HCT116 (cell line): ENCODE data around the gene CDH10. TPM values are rescaled to one million over a fixed set of nuclear protein-coding genes. Genes with fewer than 3 reads are reported as not detected.

Experiments
- ATAC-seq: fragments of 200-7000 bp; cut with Tn5 transposase; 2 replicates; pipeline ENCODE4 v1.9.1; 2020; ENCODE audit warnings: mild to moderate bottlenecking, moderate library complexity
- BruUV-seq: library from RNA; stranded (reverse); fragments of 400-500 nt; replicated peaks from 2 replicates; lab custom pipeline; 2021; lab: Mats Ljungman, UMichigan
- CTCF ChIA-PET: fragments of 300-600 bp; sonication (Branson Sonifier 250); formaldehyde crosslinking; loops from one replicate; lab custom pipeline; 2021; ENCODE audit warnings: antibody characterized with exemption; lab: Charles Lee
- POLR2A ChIA-PET: fragments of 300-600, 350-600 bp; sonication (Branson Sonifier 250); formaldehyde crosslinking; loops from one replicate; lab custom pipeline; 2021; ENCODE audit warnings: antibody characterized with exemption; lab: Charles Lee
- RAD21 ChIA-PET, 2 experiments: fragments of 300-600 bp; sonication (Branson Sonifier 250); formaldehyde crosslinking; loops; one replicate each; lab custom pipeline; 2023; ENCODE audit warnings: low total read pairs in 2 of 2; ENCODE audit not compliant: uncharacterized antibody in 2 of 2, unreplicated experiment in 2 of 2, low non-redundant PET in 1 of 2; lab: Charles Lee
- DNase-seq: peaks from one replicate; pipeline ENCODE4 v3.0.0-alpha.2; 2010; ENCODE audit warnings: low read depth, low spot score
- H2AFZ ChIP-seq: fragments of 200-600 bp; shearing (Covaris generic), sonication (generic); 2 replicates; pipeline ENCODE4 v1.6.1; 2017; ENCODE audit warnings: low read depth, mixed run types, mixed read lengths, antibody characterized with exemption, low read length; ENCODE audit not compliant: poor library complexity, severe bottlenecking
- H3K27ac ChIP-seq: 2 replicates; pipeline ENCODE4 v1.5.1; 2012; ENCODE audit warnings: low read depth, low read length
- H3K27me3 ChIP-seq: fragments of 200-600 bp; sonication (generic); 2 replicates; pipeline ENCODE4 v1.6.1; 2016; ENCODE audit warnings: mixed run types, low read length, mixed read lengths; ENCODE audit not compliant: insufficient read depth
- H3K36me3 ChIP-seq, 2 experiments: fragments of 200-500 bp in 1 of 2; fragments of 200-600 bp in 1 of 2; sonication (Bioruptor generic) in 1 of 2; sonication (generic) in 1 of 2; 2 replicates each; pipeline versions ENCODE4 v1.5.1 to v1.6.1; 2014 to 2016; ENCODE audit warnings: low read length in 2 of 2, inconsistent platforms in 1 of 2, mixed read lengths in 1 of 2, mixed run types in 1 of 2; ENCODE audit not compliant: insufficient read depth in 2 of 2, control insufficient read depth in 1 of 2
- H3K4me1 ChIP-seq, 2 experiments: fragments of 200-600 bp in 1 of 2; sonication (generic) in 1 of 2; 2 replicates each; pipeline versions ENCODE4 v1.5.1 to v1.6.1; 2012 to 2017; ENCODE audit warnings: low read length in 2 of 2, inconsistent platforms in 1 of 2, mild to moderate bottlenecking in 1 of 2, mixed read lengths in 1 of 2, mixed run types in 1 of 2, moderate library complexity in 1 of 2; ENCODE audit not compliant: insufficient read depth in 2 of 2, control insufficient read depth in 1 of 2
- H3K4me2 ChIP-seq: fragments of 200-600 bp; sonication (generic); 2 replicates; pipeline ENCODE4 v1.6.1; 2017; ENCODE audit warnings: mixed run types, low read length, mixed read lengths
- H3K4me3 ChIP-seq, 2 experiments: fragments of 200-600 bp in 1 of 2; sonication (generic) in 1 of 2; replicated peaks in 1 of 2; 2 replicates each; pipeline ENCODE4 v1.5.1; 2011 to 2016; ENCODE audit warnings: low read length in 2 of 2, control low read depth in 1 of 2, low read depth in 1 of 2, mild to moderate bottlenecking in 1 of 2, mixed read lengths in 1 of 2, mixed run types in 1 of 2
- H3K79me2 ChIP-seq: fragments of 200-600 bp; sonication (generic); 2 replicates; pipeline ENCODE4 v1.6.1; 2017; ENCODE audit warnings: mild to moderate bottlenecking, mixed run types, low read length, moderate library complexity, mixed read lengths; ENCODE audit not compliant: insufficient read depth
- H3K9ac ChIP-seq: fragments of 200-600 bp; sonication (generic); 2 replicates; pipeline ENCODE4 v1.6.1; 2016; ENCODE audit warnings: low read length, mixed read lengths
- H3K9me2 ChIP-seq: fragments of 200-600 bp; sonication (generic), shearing (Covaris generic); 2 replicates; pipeline ENCODE4 v1.6.1; 2017; ENCODE audit warnings: mixed run types, mild to moderate bottlenecking, moderate library complexity; ENCODE audit not compliant: insufficient read depth
- H3K9me3 ChIP-seq, 2 experiments: fragments of 200-500 bp in 1 of 2; fragments of 200-600 bp in 1 of 2; sonication (Bioruptor generic) in 1 of 2; sonication (generic) in 1 of 2; 2 replicates each; pipeline ENCODE4 v1.6.1; 2014 to 2017; ENCODE audit warnings: low read length in 2 of 2, mixed read lengths in 2 of 2, inconsistent platforms in 1 of 2, low read depth in 1 of 2, mild to moderate bottlenecking in 1 of 2, mixed run types in 1 of 2, moderate library complexity in 1 of 2; ENCODE audit not compliant: control insufficient read depth in 1 of 2, insufficient read depth in 1 of 2
- H4K20me1 ChIP-seq: fragments of 200-600 bp; sonication (generic), shearing (Covaris generic); 2 replicates; pipeline ENCODE4 v1.6.1; 2017; ENCODE audit warnings: mixed run types, mild to moderate bottlenecking, moderate library complexity; ENCODE audit not compliant: insufficient read depth
- CEBPB ChIP-seq: IDR thresholded peaks from 2 replicates; pipeline ENCODE4 v1.6.1; 2012; ENCODE audit warnings: low read depth
- EGR1 ChIP-seq: IDR thresholded peaks from 2 replicates; pipeline ENCODE4 v1.6.1; 2012; ENCODE audit warnings: low read depth
- EZH2phosphoT487 ChIP-seq: fragments of 200-600 bp; IDR thresholded peaks from 2 replicates; pipeline ENCODE4 v1.6.1; 2018; ENCODE audit warnings: antibody characterized with exemption, borderline replicate concordance
- FOSL1 ChIP-seq: IDR thresholded peaks from 2 replicates; pipeline ENCODE4 v1.6.1; 2012; ENCODE audit warnings: low read depth
- JUND ChIP-seq: IDR thresholded peaks from 2 replicates; pipeline ENCODE4 v1.6.1; 2012
- POLR2A ChIP-seq: IDR thresholded peaks from 2 replicates; pipeline ENCODE4 v1.7.0; 2011; ENCODE audit warnings: borderline replicate concordance; ENCODE audit not compliant: insufficient read depth, insufficient read length; ENCODE audit errors: extremely low read depth
- POLR2AphosphoS5 ChIP-seq: IDR thresholded peaks from 2 replicates; pipeline ENCODE4 v1.6.1; 2011; ENCODE audit warnings: mild to moderate bottlenecking, low read depth, low read length, moderate library complexity
- RAD21 ChIP-seq: IDR thresholded peaks from 2 replicates; pipeline ENCODE4 v1.6.1; 2012; ENCODE audit warnings: low read depth, mild to moderate bottlenecking
- SIN3A ChIP-seq: IDR thresholded peaks from 2 replicates; pipeline ENCODE4 v1.6.1; 2012; ENCODE audit warnings: low read depth
- SP1 ChIP-seq: IDR thresholded peaks from 2 replicates; pipeline ENCODE4 v1.6.1; 2012; ENCODE audit warnings: low read depth
- SRF ChIP-seq: IDR thresholded peaks from 2 replicates; pipeline ENCODE4 v1.6.1; 2012; ENCODE audit warnings: low read depth
- TCF7L2 ChIP-seq: IDR thresholded peaks from 2 replicates; pipeline ENCODE4 v1.7.0; 2011; ENCODE audit warnings: borderline replicate concordance, inconsistent platforms; ENCODE audit not compliant: insufficient read depth, insufficient read length; ENCODE audit errors: extremely low read depth
- YY1 ChIP-seq: IDR thresholded peaks from 2 replicates; pipeline ENCODE4 v1.6.1; 2011; ENCODE audit warnings: low read length, low read depth, moderate library complexity, mild to moderate bottlenecking; ENCODE audit not compliant: insufficient replicate concordance; ENCODE audit errors: extremely low read depth
- ZFX ChIP-seq: fragments of 450-650 bp; IDR thresholded peaks from 2 replicates; pipeline ENCODE4 v1.6.1; 2017
- ZNF274 ChIP-seq: fragments of 200-500 bp; sonication (Bioruptor generic); IDR thresholded peaks from 2 replicates; pipeline ENCODE4 v1.6.1; 2014; ENCODE audit warnings: mild to moderate bottlenecking, low read depth, low read length, inconsistent platforms
- intact Hi-C: fragments of 100-400 bp; cut with micrococcal nuclease; formaldehyde crosslinking; loops from 2 replicates; pipeline ENCODE4 v1.10.0; 2022
- total RNA-seq: library from RNA; stranded (reverse); gene quantifications from one replicate; pipeline ENCODE4 v1.2.1, GENCODE V29; 2021; ENCODE audit not compliant: unreplicated experiment
- TF ChIP-seq, protein P1 (sequence below): IDR thresholded peaks from 2 replicates; pipeline ENCODE4 v1.6.1; 2012
- TF ChIP-seq, protein P2 (sequence below): IDR thresholded peaks from 2 replicates; pipeline ENCODE4 v1.6.1; 2012; ENCODE audit warnings: low read depth
- TF ChIP-seq, protein P3 (sequence below): IDR thresholded peaks from 2 replicates; pipeline ENCODE4 v1.6.1; 2011; ENCODE audit warnings: mild to moderate bottlenecking, low read length, moderate library complexity; ENCODE audit not compliant: insufficient replicate concordance; ENCODE audit errors: extremely low read depth
- TF ChIP-seq, protein P4 (sequence below), 3 experiments: fragments of 200-600 bp in 1 of 3; sonication (generic) in 1 of 3; IDR thresholded peaks in 2 of 3; conservative IDR thresholded peaks in 1 of 3; 2 replicates each; pipeline ENCODE4 v1.5.1; 2012 to 2017; ENCODE audit warnings: low read depth in 2 of 3, low read length in 2 of 3, antibody characterized with exemption in 1 of 3, borderline replicate concordance in 1 of 3, control low read depth in 1 of 3, mild to moderate bottlenecking in 1 of 3, mixed read lengths in 1 of 3, mixed run types in 1 of 3, moderate library complexity in 1 of 3; ENCODE audit not compliant: insufficient read depth in 1 of 3

Gene CDH10
- total RNA-seq, 1 experiment from 2014 or later: not detected

DNA sequence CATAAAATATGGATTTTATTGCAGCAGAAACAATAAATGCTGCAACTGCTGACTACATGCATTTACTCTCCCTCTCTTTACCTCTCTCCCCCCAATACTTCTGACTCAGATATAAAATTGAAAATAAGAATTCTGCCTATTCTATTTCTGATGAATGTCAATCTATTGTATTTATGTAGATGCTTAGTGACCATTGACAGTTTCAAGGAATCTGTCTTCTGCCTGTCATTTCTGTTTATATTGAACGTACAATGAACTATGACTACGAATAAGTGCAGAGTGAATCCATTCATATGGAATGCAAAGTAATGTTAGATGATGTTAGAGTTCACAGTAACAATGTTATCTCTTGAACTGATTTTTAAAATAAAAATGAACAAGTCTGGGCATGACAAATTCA, 898 bp downstream of the CDH10 start:
- no peak for DNase-seq
- Histone ChIP-seq H3K9me2 (no peaks in the 10 kb centered on the region), H3K36me3 (no peaks in the 10 kb centered on the region), H3K9me3 (peaks cover 0 to 8% of the 10 kb centered on the region in 2 experiments; a peak in 2 of 4 replicates), H3K4me3 (no peak overlapping the region), H3K4me1 (no peaks in the 10 kb centered on the region), H3K79me2 (no peaks in the 10 kb centered on the region), H4K20me1 (no peaks in the 10 kb centered on the region), H3K27me3 (no peaks in the 10 kb centered on the region), H3K27ac (no peak overlapping the region), H2AFZ (no peak overlapping the region), H3K4me2 (no peak overlapping the region), H3K9ac (no peak overlapping the region)
- ChIA-PET CTCF (no interaction called here), RAD21 (no interaction called here), POLR2A (no interaction called here)
- no TSS peak for BruUV-seq
- TF ChIP-seq ZNF274 (no peak), POLR2AphosphoS5 (no peak), SRF (no peak), JUND (no peak), CEBPB (no peak), FOSL1 (no peak), SIN3A (no peak), EZH2phosphoT487 (no peak), TCF7L2 (no peak), ZFX (no peak), POLR2A (no peak), EGR1 (no peak), SP1 (no peak), YY1 (no peak), RAD21 (no peak)
- TF ChIP-seq, protein P1, sequence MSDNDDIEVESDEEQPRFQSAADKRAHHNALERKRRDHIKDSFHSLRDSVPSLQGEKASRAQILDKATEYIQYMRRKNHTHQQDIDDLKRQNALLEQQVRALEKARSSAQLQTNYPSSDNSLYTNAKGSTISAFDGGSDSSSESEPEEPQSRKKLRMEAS: no peak
- TF ChIP-seq, protein P2, sequence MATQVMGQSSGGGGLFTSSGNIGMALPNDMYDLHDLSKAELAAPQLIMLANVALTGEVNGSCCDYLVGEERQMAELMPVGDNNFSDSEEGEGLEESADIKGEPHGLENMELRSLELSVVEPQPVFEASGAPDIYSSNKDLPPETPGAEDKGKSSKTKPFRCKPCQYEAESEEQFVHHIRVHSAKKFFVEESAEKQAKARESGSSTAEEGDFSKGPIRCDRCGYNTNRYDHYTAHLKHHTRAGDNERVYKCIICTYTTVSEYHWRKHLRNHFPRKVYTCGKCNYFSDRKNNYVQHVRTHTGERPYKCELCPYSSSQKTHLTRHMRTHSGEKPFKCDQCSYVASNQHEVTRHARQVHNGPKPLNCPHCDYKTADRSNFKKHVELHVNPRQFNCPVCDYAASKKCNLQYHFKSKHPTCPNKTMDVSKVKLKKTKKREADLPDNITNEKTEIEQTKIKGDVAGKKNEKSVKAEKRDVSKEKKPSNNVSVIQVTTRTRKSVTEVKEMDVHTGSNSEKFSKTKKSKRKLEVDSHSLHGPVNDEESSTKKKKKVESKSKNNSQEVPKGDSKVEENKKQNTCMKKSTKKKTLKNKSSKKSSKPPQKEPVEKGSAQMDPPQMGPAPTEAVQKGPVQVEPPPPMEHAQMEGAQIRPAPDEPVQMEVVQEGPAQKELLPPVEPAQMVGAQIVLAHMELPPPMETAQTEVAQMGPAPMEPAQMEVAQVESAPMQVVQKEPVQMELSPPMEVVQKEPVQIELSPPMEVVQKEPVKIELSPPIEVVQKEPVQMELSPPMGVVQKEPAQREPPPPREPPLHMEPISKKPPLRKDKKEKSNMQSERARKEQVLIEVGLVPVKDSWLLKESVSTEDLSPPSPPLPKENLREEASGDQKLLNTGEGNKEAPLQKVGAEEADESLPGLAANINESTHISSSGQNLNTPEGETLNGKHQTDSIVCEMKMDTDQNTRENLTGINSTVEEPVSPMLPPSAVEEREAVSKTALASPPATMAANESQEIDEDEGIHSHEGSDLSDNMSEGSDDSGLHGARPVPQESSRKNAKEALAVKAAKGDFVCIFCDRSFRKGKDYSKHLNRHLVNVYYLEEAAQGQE: no peak
- TF ChIP-seq, protein P3, sequence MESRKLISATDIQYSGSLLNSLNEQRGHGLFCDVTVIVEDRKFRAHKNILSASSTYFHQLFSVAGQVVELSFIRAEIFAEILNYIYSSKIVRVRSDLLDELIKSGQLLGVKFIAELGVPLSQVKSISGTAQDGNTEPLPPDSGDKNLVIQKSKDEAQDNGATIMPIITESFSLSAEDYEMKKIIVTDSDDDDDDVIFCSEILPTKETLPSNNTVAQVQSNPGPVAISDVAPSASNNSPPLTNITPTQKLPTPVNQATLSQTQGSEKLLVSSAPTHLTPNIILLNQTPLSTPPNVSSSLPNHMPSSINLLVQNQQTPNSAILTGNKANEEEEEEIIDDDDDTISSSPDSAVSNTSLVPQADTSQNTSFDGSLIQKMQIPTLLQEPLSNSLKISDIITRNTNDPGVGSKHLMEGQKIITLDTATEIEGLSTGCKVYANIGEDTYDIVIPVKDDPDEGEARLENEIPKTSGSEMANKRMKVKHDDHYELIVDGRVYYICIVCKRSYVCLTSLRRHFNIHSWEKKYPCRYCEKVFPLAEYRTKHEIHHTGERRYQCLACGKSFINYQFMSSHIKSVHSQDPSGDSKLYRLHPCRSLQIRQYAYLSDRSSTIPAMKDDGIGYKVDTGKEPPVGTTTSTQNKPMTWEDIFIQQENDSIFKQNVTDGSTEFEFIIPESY: no peak
- TF ChIP-seq, protein P4, sequence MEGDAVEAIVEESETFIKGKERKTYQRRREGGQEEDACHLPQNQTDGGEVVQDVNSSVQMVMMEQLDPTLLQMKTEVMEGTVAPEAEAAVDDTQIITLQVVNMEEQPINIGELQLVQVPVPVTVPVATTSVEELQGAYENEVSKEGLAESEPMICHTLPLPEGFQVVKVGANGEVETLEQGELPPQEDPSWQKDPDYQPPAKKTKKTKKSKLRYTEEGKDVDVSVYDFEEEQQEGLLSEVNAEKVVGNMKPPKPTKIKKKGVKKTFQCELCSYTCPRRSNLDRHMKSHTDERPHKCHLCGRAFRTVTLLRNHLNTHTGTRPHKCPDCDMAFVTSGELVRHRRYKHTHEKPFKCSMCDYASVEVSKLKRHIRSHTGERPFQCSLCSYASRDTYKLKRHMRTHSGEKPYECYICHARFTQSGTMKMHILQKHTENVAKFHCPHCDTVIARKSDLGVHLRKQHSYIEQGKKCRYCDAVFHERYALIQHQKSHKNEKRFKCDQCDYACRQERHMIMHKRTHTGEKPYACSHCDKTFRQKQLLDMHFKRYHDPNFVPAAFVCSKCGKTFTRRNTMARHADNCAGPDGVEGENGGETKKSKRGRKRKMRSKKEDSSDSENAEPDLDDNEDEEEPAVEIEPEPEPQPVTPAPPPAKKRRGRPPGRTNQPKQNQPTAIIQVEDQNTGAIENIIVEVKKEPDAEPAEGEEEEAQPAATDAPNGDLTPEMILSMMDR (IDR thresholded peaks at IDR 0.05 in 2 of 3, conservative IDR thresholded peaks at IDR 0.05 in 1 of 3; ENCODE audit: borderline replicate concordance in 1 of 3, insufficient read depth in 1 of 3, low read depth in 2 of 3, low read length in 2 of 3): no peak
- intact Hi-C loops: no loop called here
- ATAC-seq: no peak
